ENCODE data around the gene PAH.

DNA sequence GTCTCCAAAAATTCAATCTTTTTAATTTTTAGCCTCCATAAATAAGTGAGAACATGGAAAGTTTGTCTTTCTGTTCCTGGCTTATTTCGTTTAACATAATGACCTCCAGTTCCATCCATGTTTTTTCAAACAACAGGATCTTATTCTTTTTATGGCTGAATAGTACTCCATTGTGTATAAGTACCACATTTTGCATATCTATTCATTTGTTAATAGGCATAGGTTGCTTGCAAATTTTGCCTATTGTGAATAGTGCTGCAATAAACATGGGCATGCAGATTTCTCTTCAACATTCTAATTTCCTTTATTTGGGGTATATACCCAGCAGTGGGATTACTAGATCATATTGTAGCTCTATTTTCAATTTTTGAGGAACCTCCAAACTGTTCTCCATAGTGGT is 16.1 kb upstream of the PAH start:
- TF ChIP-seq POLR2A (IDR thresholded peaks at IDR 0.05) = no peak
- TF ChIP-seq, protein P1, sequence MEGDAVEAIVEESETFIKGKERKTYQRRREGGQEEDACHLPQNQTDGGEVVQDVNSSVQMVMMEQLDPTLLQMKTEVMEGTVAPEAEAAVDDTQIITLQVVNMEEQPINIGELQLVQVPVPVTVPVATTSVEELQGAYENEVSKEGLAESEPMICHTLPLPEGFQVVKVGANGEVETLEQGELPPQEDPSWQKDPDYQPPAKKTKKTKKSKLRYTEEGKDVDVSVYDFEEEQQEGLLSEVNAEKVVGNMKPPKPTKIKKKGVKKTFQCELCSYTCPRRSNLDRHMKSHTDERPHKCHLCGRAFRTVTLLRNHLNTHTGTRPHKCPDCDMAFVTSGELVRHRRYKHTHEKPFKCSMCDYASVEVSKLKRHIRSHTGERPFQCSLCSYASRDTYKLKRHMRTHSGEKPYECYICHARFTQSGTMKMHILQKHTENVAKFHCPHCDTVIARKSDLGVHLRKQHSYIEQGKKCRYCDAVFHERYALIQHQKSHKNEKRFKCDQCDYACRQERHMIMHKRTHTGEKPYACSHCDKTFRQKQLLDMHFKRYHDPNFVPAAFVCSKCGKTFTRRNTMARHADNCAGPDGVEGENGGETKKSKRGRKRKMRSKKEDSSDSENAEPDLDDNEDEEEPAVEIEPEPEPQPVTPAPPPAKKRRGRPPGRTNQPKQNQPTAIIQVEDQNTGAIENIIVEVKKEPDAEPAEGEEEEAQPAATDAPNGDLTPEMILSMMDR (IDR thresholded peaks at IDR 0.05) = no peak
